Prostate gland (tissue), 1 donor: ENCODE data around the gene SLCO4A1.

ENCODE experiments used
- POLR2A ChIP-seq: fragments of 450-650 bp; IDR thresholded peaks from one replicate; pipeline ENCODE4 v1.6.1; 2016; ENCODE audit warnings: antibody characterized with exemption, mild to moderate bottlenecking
- POLR2AphosphoS5 ChIP-seq: sonication (generic); formaldehyde crosslinking; IDR thresholded peaks from one replicate; pipeline ENCODE4 v1.6.1; 2017; ENCODE audit warnings: antibody characterized with exemption

DNA sequence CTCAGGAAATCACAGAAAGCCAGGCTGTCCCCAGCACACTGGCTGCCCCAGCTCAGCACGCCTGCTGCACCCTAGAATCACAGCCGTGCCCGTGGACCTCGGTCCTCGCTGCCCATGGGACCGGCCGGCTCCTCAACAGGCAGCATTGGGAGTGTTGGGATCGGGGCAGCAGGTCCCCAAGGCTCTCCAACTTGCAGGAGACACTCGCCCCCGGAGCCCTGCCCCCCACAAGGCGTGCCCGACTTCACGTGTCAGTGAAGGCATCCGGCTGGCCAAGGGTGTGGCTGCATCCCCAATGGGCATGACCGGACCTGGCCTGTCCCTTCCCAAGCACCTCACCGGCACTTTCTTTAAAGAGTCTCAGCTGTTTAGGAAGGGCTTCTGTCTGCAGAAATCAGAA, 63.3 kb downstream of the SLCO4A1 start:
- TF ChIP-seq POLR2A, result no peak
- no peak for TF ChIP-seq POLR2AphosphoS5
